ENCODE results near the gene FBLN1.

Gene FBLN1

GRCh38 chr22:45508814-45509213, 6.1 kb downstream of the FBLN1 start:
- Histone ChIP-seq H3K36me3 (ENCODE audit: control insufficient read depth in 2 of 2, insufficient read depth in 1 of 2, low read length in 2 of 2) (peaks cover 0 to 11% of the 10 kb centered on the region in 2 experiments; a peak in 1 of 3 replicates), H3K4me1 (ENCODE audit: control insufficient read depth, insufficient read depth, low read length) (peaks cover under 1% of the 10 kb centered on the region; the same call in 1 of the 2 replicates), H3K4me3 (ENCODE audit: low read depth, low read length) (no peak overlapping the region), H3K27ac (ENCODE audit: extremely low read depth, low read depth, low read length) (no peak overlapping the region), H3K9me3 (ENCODE audit: control insufficient read depth, insufficient read depth, low read depth, low read length) (no peaks in the 10 kb centered on the region)
- POLR2A ChIA-PET, result no interaction called here
- CTCF ChIA-PET, result interaction anchor here (0.6 kb wide), 1 partner anchor 71 kb away, joined by 4 read pairs; no protein-coding TSS in a partner anchor
- TF ChIP-seq ZNF19 (tag by site-specific recombination; IDR thresholded peaks at IDR 0.05; ENCODE audit: low read depth), result no peak
- TF ChIP-seq EGR2 (tag by site-specific recombination; IDR thresholded peaks at IDR 0.05; ENCODE audit: low read depth), result no peak
- no peak for TF ChIP-seq ZNF624 (tag by site-specific recombination; IDR thresholded peaks at IDR 0.05)
- TF ChIP-seq ZBTB1 (tag by site-specific recombination; IDR thresholded peaks at IDR 0.05), result no peak
- no peak for TF ChIP-seq ZNF449 (tag by site-specific recombination; IDR thresholded peaks at IDR 0.05)
- no peak for TF ChIP-seq ZBTB11 (tag by site-specific recombination; conservative IDR thresholded peaks at IDR 0.05; ENCODE audit: low read depth)
- TF ChIP-seq ZNF433 (tag by site-specific recombination; IDR thresholded peaks at IDR 0.05; ENCODE audit: low read depth), result no peak
- TF ChIP-seq TCF7L2 (IDR thresholded peaks at IDR 0.05; ENCODE audit: borderline replicate concordance, low read depth, low read length), result no peak
- TF ChIP-seq ZNF658 (tag by site-specific recombination; IDR thresholded peaks at IDR 0.05), result no peak
- no peak for TF ChIP-seq MZF1 (tag by site-specific recombination; IDR thresholded peaks at IDR 0.05; ENCODE audit: borderline replicate concordance)
- TF ChIP-seq ZNF621 (tag by site-specific recombination; IDR thresholded peaks at IDR 0.05), result no peak
- TF ChIP-seq ZNF670 (tag by site-specific recombination; IDR thresholded peaks at IDR 0.05; ENCODE audit: low read depth), result no peak

GRCh38 chr22:45510376-45511232, 7.9 kb downstream of the FBLN1 start:
- ChIA-PET POLR2A (interaction anchor here (0.7 kb wide), 1 partner anchor 347 kb away, joined by 3 read pairs; the partner anchor contains the start of gene NUP50), CTCF (interaction anchor here (0.7 kb wide), 1 partner anchor 692 kb away, joined by 4 read pairs; no protein-coding TSS in a partner anchor)
- Histone ChIP-seq H3K4me3 (ENCODE audit: low read depth, low read length) (no peak overlapping the region), H3K27ac (ENCODE audit: extremely low read depth, low read depth, low read length) (no peak overlapping the region), H3K4me1 (ENCODE audit: control insufficient read depth, insufficient read depth, low read length) (no peaks in the 10 kb centered on the region), H3K36me3 (ENCODE audit: control insufficient read depth in 2 of 2, insufficient read depth in 1 of 2, low read length in 2 of 2) (peaks cover 0 to 21% of the 10 kb centered on the region in 2 experiments; a peak in 1 of 3 replicates), H3K9me3 (ENCODE audit: control insufficient read depth, insufficient read depth, low read depth, low read length) (no peaks in the 10 kb centered on the region)
- TF ChIP-seq ZNF148 (tag by site-specific recombination; IDR thresholded peaks at IDR 0.05; ENCODE audit: borderline replicate concordance) (no peak), ZNF621 (tag by site-specific recombination; IDR thresholded peaks at IDR 0.05) (no peak), GLI2 (tag by site-specific recombination; IDR thresholded peaks at IDR 0.05; ENCODE audit: borderline replicate concordance, low read depth) (no peak), ZNF692 (tag by site-specific recombination; IDR thresholded peaks at IDR 0.05) (no peak), OSR2 (tag by site-specific recombination; IDR thresholded peaks at IDR 0.05) (no peak), ZNF391 (tag by site-specific recombination; IDR thresholded peaks at IDR 0.05; ENCODE audit: borderline replicate concordance, low read depth) (no peak), ZNF544 (tag by site-specific recombination; IDR thresholded peaks at IDR 0.05) (no peak), ZSCAN30 (tag by site-specific recombination; IDR thresholded peaks at IDR 0.05) (no peak), GLIS1 (tag by site-specific recombination; IDR thresholded peaks at IDR 0.05) (no peak), ZNF639 (tag by site-specific recombination; IDR thresholded peaks at IDR 0.05) (no peak)

Data from HEK293 (cell line).